ENCODE measurements around the gene SLC39A5. TPM values are rescaled to one million over a fixed set of nuclear protein-coding genes. Genes with fewer than 3 reads are reported as not detected.

The SLC39A5 gene
- total RNA-seq, 4 donors from 2014 or later, result not detected

DNA sequence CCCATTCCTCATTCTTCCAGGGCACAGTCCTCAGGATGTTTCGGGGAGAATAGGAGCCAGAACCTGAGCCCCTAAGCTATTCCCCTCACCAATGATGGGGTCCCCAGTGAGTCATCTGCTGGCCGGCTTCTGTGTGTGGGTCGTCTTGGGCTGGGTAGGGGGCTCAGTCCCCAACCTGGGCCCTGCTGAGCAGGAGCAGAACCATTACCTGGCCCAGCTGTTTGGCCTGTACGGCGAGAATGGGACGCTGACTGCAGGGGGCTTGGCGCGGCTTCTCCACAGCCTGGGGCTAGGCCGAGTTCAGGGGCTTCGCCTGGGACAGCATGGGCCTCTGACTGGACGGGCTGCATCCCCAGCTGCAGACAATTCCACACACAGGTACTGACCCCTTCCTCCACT, 1.3 kb downstream of the SLC39A5 start:
- H3K4me3 ChIP-seq (replicated peaks in 1 of 3), result no peak overlapping the region
- no peaks in the 10 kb centered on the region for H3K9me3 ChIP-seq
- no peaks in the 10 kb centered on the region for H3K27me3 ChIP-seq
- no peaks in the 10 kb centered on the region for H3K4me1 ChIP-seq
- WGBS, 2 donors, result 85 to 92% methylated on average over 8 of the region's 11 CpGs
- no peak overlapping the region for H3K27ac ChIP-seq
- H3K36me3 ChIP-seq, result no peaks in the 10 kb centered on the region
- intact Hi-C loops (cut with DNase I), result no loop called here
- DNase-seq, result no peak
- no peak for TF ChIP-seq POLR2A (IDR thresholded peaks at IDR 0.05)
- TF ChIP-seq, protein P1, sequence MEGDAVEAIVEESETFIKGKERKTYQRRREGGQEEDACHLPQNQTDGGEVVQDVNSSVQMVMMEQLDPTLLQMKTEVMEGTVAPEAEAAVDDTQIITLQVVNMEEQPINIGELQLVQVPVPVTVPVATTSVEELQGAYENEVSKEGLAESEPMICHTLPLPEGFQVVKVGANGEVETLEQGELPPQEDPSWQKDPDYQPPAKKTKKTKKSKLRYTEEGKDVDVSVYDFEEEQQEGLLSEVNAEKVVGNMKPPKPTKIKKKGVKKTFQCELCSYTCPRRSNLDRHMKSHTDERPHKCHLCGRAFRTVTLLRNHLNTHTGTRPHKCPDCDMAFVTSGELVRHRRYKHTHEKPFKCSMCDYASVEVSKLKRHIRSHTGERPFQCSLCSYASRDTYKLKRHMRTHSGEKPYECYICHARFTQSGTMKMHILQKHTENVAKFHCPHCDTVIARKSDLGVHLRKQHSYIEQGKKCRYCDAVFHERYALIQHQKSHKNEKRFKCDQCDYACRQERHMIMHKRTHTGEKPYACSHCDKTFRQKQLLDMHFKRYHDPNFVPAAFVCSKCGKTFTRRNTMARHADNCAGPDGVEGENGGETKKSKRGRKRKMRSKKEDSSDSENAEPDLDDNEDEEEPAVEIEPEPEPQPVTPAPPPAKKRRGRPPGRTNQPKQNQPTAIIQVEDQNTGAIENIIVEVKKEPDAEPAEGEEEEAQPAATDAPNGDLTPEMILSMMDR (IDR thresholded peaks at IDR 0.05), result no peak

DNA sequence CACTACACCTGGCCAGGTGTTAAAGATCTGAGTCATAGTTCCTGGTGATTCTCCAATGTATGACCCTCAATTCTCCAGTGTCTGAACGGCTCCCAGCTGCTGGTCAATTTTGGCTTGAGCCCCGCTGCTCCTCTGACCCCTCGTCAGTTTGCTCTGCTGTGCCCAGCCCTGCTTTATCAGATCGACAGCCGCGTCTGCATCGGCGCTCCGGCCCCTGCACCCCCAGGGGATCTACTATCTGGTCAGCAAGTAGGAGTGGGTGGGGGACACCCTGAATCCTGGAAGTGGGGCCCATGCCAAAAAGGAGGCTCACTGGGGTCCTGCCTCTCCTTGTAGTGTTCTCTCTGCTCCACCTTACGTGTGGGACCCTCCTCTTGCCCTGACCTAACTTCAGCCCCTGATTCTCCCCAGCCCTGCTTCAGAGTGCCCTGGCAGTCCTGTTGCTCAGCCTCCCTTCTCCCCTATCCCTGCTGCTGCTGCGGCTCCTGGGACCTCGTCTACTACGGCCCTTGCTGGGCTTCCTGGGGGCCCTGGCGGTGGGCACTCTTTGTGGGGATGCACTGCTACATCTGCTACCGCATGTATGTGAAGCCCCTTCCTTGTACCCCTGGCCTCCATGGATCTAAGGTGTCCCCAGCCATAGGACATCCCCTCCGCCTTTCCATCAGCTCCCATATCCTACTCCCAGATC, 5.0 kb downstream of the SLC39A5 start:
- TF ChIP-seq, protein P1 (IDR thresholded peaks at IDR 0.05), result no peak
- TF ChIP-seq POLR2A (IDR thresholded peaks at IDR 0.05), result no peak
- no peaks in the 10 kb centered on the region for H3K27me3 ChIP-seq
- no peaks in the 10 kb centered on the region for H3K4me1 ChIP-seq
- no peak for DNase-seq
- intact Hi-C loops (cut with DNase I), result no loop called here
- H3K4me3 ChIP-seq (replicated peaks in 1 of 3), result no peak overlapping the region
- 73 to 79% methylated on average over 15 to 16 of the region's 16 CpGs for WGBS, 2 donors
- H3K27ac ChIP-seq, result no peak overlapping the region
- H3K36me3 ChIP-seq, result peaks cover 0 to 8% of the 10 kb centered on the region in 2 donors
- H3K9me3 ChIP-seq, result no peaks in the 10 kb centered on the region

DNA sequence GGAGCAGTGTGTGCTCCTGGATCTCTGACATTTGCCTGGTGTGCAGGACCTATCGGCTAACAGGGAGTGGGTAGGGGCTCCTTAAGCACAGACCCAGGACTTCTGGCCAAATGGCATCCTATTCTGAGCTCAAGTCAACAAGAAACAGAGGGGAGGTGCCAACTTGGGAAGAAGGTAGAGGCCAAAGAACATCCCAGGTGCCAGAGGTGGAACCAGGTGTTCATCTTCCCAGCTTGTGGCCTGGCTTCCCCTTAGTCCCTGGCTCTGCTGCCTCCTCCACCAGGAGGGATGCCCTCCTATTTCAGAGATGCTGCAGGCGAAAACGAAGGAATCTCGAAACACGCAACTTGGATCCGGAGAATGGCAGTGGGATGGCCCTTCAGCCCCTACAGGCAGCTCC, 6.2 kb downstream of the SLC39A5 start:
- Histone ChIP-seq H3K36me3 (peaks cover 4 to 20% of the 10 kb centered on the region in 2 donors), H3K27me3 (no peaks in the 10 kb centered on the region), H3K27ac (no peak overlapping the region), H3K4me1 (no peaks in the 10 kb centered on the region), H3K4me3 (replicated peaks in 1 of 3) (no peak overlapping the region), H3K9me3 (no peaks in the 10 kb centered on the region)
- intact Hi-C loops (cut with DNase I), result no loop called here
- no peak for DNase-seq
- TF ChIP-seq POLR2A (IDR thresholded peaks at IDR 0.05), result no peak
- TF ChIP-seq, protein P1 (IDR thresholded peaks at IDR 0.05), result no peak
- WGBS, 2 donors, result 92 to 98% methylated on average over 6 of the region's 6 CpGs

DNA sequence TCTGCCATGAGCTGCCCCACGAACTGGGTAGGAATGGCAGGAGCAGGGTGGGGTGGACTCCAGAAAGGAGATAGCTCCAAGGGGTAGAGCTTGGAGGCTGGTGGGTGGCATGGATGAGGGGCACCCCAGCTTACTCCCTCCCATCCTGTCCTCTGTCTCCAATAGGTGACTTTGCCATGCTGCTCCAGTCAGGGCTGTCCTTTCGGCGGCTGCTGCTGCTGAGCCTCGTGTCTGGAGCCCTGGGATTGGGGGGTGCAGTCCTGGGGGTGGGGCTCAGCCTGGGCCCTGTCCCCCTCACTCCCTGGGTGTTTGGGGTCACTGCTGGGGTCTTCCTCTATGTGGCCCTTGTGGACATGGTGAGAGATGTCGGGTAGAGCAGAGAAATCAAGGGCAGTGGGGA, 7.1 kb downstream of the SLC39A5 start:
- 69 to 92% methylated on average over 2 of the region's 5 CpGs for WGBS, 2 donors

DNA sequence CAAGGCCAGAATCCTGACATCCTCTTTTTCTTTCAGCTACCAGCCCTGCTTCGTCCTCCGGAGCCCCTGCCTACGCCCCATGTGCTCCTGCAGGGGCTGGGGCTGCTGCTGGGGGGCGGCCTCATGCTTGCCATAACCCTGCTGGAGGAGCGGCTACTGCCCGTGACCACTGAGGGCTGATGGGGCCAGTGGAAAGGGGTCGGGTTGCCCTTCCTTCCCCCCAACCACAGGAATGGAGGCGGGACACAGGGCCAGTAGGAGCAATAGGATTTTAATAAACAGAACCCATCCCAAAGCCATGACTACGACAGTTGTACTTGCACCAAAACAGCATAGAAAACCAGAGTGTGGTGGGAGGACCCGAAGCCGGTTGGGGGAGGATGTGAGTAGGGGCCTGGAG, 7.7 kb downstream of the SLC39A5 start:
- Histone ChIP-seq H3K36me3 (peaks cover 16 to 32% of the 10 kb centered on the region in 2 donors), H3K27ac (no peak overlapping the region), H3K27me3 (no peaks in the 10 kb centered on the region), H3K9me3 (no peaks in the 10 kb centered on the region), H3K4me3 (replicated peaks in 1 of 3) (no peak overlapping the region), H3K4me1 (no peaks in the 10 kb centered on the region)
- no peak for DNase-seq
- intact Hi-C loops (cut with DNase I), result no loop called here
- TF ChIP-seq, protein P1 (IDR thresholded peaks at IDR 0.05), result no peak
- WGBS, 2 donors, result 77 to 82% methylated on average over 11 of the region's 11 CpGs

More for the DNA sequence above, 7.1 kb downstream of the SLC39A5 start:
- no peaks in the 10 kb centered on the region for H3K9me3 ChIP-seq
- no peaks in the 10 kb centered on the region for H3K27me3 ChIP-seq
- no peak for TF ChIP-seq POLR2A (IDR thresholded peaks at IDR 0.05)
- TF ChIP-seq, protein P1 (IDR thresholded peaks at IDR 0.05), result no peak
- H3K4me1 ChIP-seq, result no peaks in the 10 kb centered on the region
- intact Hi-C loops (cut with DNase I), result no loop called here
- peaks cover 10 to 27% of the 10 kb centered on the region in 2 donors for H3K36me3 ChIP-seq
- no peak overlapping the region for H3K4me3 ChIP-seq (replicated peaks in 1 of 3)
- no peak overlapping the region for H3K27ac ChIP-seq
- DNase-seq, result no peak
